Fibroblast of upper back skin (primary cell): Measurements from ENCODE around the gene SPDEF.
A peak's percentile ranks its signal among the peaks of the same experiment; 100 is the strongest.

Experiments used
- DNase-seq: peaks from one replicate; pipeline ENCODE4 v3.0.0-alpha.2; 2013

The SPDEF gene

GRCh38 chr6:34543421-34543820 is 12.7 kb downstream of the SPDEF start:
- DNase-seq = peak; percentile 32

- no peak for DNase-seq
Observed at GRCh38 chr6:34540841-34541240, 15.3 kb downstream of the SPDEF start.

- DNase-seq = no peak
Observed at GRCh38 chr6:34540222-34540621, 15.9 kb downstream of the SPDEF start.

GRCh38 chr6:34539181-34539580 is 16.9 kb downstream of the SPDEF start:
- no peak for DNase-seq

GRCh38 chr6:34538581-34538980 is 17.5 kb downstream of the SPDEF start:
- DNase-seq = no peak

GRCh38 chr6:34537922-34538550 is 18.1 kb downstream of the SPDEF start:
- no peak for DNase-seq

GRCh38 chr6:34536959-34537848 is 18.9 kb downstream of the SPDEF start:
- DNase-seq = no peak

- no peak for DNase-seq
Observed at GRCh38 chr6:34536251-34536958, 19.7 kb downstream of the SPDEF start.

GRCh38 chr6:34535646-34536045 is 20.5 kb downstream of the SPDEF start:
- no peak for DNase-seq

- no peak for DNase-seq
Observed at GRCh38 chr6:34535199-34535598, 20.9 kb downstream of the SPDEF start.

- no peak for DNase-seq
Observed at GRCh38 chr6:34534656-34535055, 21.5 kb downstream of the SPDEF start.

- no peak for DNase-seq
Observed at GRCh38 chr6:34534146-34534545, 22.0 kb downstream of the SPDEF start.

- no peak for DNase-seq
Observed at GRCh38 chr6:34532230-34532629, 23.9 kb downstream of the SPDEF start.

GRCh38 chr6:34531580-34532201 is 24.4 kb downstream of the SPDEF start:
- DNase-seq = peak; percentile 75

- DNase-seq = no peak
Observed at GRCh38 chr6:34530753-34531365, 25.3 kb downstream of the SPDEF start.

GRCh38 chr6:34529665-34530327 is 26.3 kb downstream of the SPDEF start:
- no peak for DNase-seq

GRCh38 chr6:34528996-34529664 is 27.0 kb downstream of the SPDEF start:
- no peak for DNase-seq

- DNase-seq = no peak
Observed at GRCh38 chr6:34527751-34528670, 28.1 kb downstream of the SPDEF start.

GRCh38 chr6:34526992-34527728 is 29.0 kb downstream of the SPDEF start:
- peak; percentile 87 for DNase-seq
